Measurements from ENCODE around the gene MYCBP2. TPM values are rescaled to one million over a fixed set of nuclear protein-coding genes. Genes with fewer than 3 reads are reported as not detected.

MYCBP2 gene
- total RNA-seq, 4 donors from 2014 or later = 69.7 to 133 (median 116) TPM

DNA sequence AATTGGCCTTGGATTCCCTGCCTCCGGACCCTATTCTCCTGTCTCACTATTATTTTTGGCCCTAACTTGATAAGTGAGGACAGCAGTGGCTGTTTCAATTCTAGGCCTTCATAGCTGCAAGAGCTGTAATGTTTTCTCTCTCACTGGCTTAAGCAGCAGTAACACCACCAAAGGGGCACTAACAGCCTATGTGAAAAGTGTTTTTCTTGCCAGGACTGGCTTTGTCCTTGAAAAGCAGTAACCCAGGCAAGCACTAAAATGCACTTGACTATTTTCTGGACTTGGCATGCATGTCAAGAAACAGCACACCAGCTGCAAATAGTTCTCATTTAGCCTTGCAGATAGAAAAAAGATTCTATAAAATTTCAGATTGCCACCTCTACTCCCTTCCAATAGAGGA lies 290.6 kb downstream of the MYCBP2 start:
- TF ChIP-seq POLR2A (IDR thresholded peaks at IDR 0.05) = no peak
- TF ChIP-seq, protein P1, sequence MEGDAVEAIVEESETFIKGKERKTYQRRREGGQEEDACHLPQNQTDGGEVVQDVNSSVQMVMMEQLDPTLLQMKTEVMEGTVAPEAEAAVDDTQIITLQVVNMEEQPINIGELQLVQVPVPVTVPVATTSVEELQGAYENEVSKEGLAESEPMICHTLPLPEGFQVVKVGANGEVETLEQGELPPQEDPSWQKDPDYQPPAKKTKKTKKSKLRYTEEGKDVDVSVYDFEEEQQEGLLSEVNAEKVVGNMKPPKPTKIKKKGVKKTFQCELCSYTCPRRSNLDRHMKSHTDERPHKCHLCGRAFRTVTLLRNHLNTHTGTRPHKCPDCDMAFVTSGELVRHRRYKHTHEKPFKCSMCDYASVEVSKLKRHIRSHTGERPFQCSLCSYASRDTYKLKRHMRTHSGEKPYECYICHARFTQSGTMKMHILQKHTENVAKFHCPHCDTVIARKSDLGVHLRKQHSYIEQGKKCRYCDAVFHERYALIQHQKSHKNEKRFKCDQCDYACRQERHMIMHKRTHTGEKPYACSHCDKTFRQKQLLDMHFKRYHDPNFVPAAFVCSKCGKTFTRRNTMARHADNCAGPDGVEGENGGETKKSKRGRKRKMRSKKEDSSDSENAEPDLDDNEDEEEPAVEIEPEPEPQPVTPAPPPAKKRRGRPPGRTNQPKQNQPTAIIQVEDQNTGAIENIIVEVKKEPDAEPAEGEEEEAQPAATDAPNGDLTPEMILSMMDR (IDR thresholded peaks at IDR 0.05) = no peak
- no peaks in the 10 kb centered on the region for H3K27me3 ChIP-seq
- intact Hi-C loops (cut with DNase I; ENCODE audit: low total_unique reads) = no loop called here
- no peaks in the 10 kb centered on the region for H3K36me3 ChIP-seq
- H3K4me1 ChIP-seq = no peaks in the 10 kb centered on the region
- no peaks in the 10 kb centered on the region for H3K9me3 ChIP-seq
- DNase-seq = no peak
- H3K27ac ChIP-seq = no peak overlapping the region
- no peak overlapping the region for H3K4me3 ChIP-seq

- no peak for DNase-seq
- intact Hi-C loops (cut with DNase I; ENCODE audit: low total_unique reads) = no loop called here
- no peaks in the 10 kb centered on the region for H3K27me3 ChIP-seq
- no peaks in the 10 kb centered on the region for H3K9me3 ChIP-seq
- H3K27ac ChIP-seq = no peak overlapping the region
- H3K36me3 ChIP-seq = no peaks in the 10 kb centered on the region
- H3K4me1 ChIP-seq = no peaks in the 10 kb centered on the region
- H3K4me3 ChIP-seq = no peak overlapping the region
- TF ChIP-seq, protein P1 (IDR thresholded peaks at IDR 0.05) = no peak
- no peak for TF ChIP-seq POLR2A (IDR thresholded peaks at IDR 0.05)
Observed at GRCh38 chr13:77034881-77035280, 292.0 kb downstream of the MYCBP2 start.

GRCh38 chr13:77033717-77034302 lies 293.1 kb downstream of the MYCBP2 start:
- no peaks in the 10 kb centered on the region for H3K9me3 ChIP-seq
- intact Hi-C loops (cut with DNase I; ENCODE audit: low total_unique reads) = no loop called here
- H3K4me1 ChIP-seq = no peaks in the 10 kb centered on the region
- no peak overlapping the region for H3K4me3 ChIP-seq
- no peak for DNase-seq
- H3K27ac ChIP-seq = no peak overlapping the region
- no peaks in the 10 kb centered on the region for H3K27me3 ChIP-seq
- no peaks in the 10 kb centered on the region for H3K36me3 ChIP-seq
- no peak for TF ChIP-seq POLR2A (IDR thresholded peaks at IDR 0.05)
- TF ChIP-seq, protein P1 (IDR thresholded peaks at IDR 0.05) = no peak

GRCh38 chr13:77031656-77032243 lies 295.1 kb downstream of the MYCBP2 start:
- DNase-seq = no peak
- Histone ChIP-seq H3K4me1 (no peaks in the 10 kb centered on the region), H3K9me3 (no peaks in the 10 kb centered on the region), H3K27ac (no peak overlapping the region), H3K27me3 (no peaks in the 10 kb centered on the region), H3K4me3 (no peak overlapping the region), H3K36me3 (no peaks in the 10 kb centered on the region)
- TF ChIP-seq POLR2A (IDR thresholded peaks at IDR 0.05) = no peak
- TF ChIP-seq, protein P1 (IDR thresholded peaks at IDR 0.05) = no peak
- intact Hi-C loops (cut with DNase I; ENCODE audit: low total_unique reads) = no loop called here

GRCh38 chr13:77029436-77029835 lies 297.5 kb downstream of the MYCBP2 start:
- intact Hi-C loops (cut with DNase I; ENCODE audit: low total_unique reads) = no loop called here
- no peak for DNase-seq

More at GRCh38 chr13:77029436-77029835, 297.5 kb downstream of the MYCBP2 start:
- H3K36me3 ChIP-seq = no peaks in the 10 kb centered on the region
- H3K9me3 ChIP-seq = no peaks in the 10 kb centered on the region
- no peaks in the 10 kb centered on the region for H3K27me3 ChIP-seq
- H3K4me3 ChIP-seq = no peak overlapping the region
- H3K4me1 ChIP-seq = no peaks in the 10 kb centered on the region
- H3K27ac ChIP-seq = no peak overlapping the region
- TF ChIP-seq POLR2A (IDR thresholded peaks at IDR 0.05) = no peak
- TF ChIP-seq, protein P1 (IDR thresholded peaks at IDR 0.05) = no peak
